Stimulated activated CD8-positive, alpha-beta memory T cell treated with anti-CD3 and anti-CD28 coated beads, Interleukin-7, amount 100 ng/mL, for 24 hours (primary cell): Measurements from ENCODE around the gene HS1BP3.

Experiments used
- DNase-seq: peaks from one replicate; pipeline ENCODE4 v3.0.0-alpha.2; 2020; ENCODE audit warnings: low read depth

The HS1BP3 gene

DNA sequence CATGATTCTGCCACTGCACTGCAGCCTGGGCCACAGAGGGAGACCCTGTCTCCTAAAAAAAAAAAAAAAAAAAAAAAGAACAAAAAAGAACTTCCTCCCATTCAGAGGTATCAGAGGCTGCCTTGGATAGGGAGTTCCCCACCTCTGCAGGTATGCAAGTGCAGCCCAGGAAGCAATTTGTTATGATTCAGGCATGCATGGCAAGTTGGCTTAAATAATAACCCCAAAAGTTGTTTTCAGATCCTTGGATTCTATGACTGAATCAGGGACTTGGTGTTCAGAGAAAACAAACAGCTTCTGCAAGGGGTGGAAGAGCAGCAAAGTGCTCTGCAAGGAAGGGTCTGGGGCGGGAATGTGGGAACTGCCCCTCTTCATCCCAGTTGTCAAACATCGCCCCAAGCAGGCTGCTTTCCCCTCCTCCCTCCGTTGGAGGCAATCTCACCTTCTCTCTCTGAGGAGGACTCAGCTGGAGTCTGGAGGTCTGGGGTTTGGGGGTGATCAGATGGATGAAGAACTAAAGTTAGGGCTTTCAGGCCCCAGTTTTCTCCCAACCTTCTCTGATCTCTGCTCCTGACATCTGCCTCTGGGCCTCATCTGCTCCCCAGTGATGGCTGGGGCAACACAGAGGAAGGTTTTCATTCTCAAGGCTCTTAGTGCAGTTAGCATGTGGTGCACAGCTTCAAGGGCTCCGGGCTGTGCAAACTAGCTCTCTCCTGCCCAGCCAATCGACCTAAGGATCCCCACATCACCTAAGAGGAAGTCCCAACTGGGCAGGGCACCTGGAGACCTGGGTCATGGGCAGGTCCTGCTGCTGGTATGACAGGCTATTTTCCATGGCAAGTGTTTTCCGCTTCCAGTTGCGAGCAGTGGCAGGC lies 12.5 kb upstream of the HS1BP3 start:
- no peak for DNase-seq

DNA sequence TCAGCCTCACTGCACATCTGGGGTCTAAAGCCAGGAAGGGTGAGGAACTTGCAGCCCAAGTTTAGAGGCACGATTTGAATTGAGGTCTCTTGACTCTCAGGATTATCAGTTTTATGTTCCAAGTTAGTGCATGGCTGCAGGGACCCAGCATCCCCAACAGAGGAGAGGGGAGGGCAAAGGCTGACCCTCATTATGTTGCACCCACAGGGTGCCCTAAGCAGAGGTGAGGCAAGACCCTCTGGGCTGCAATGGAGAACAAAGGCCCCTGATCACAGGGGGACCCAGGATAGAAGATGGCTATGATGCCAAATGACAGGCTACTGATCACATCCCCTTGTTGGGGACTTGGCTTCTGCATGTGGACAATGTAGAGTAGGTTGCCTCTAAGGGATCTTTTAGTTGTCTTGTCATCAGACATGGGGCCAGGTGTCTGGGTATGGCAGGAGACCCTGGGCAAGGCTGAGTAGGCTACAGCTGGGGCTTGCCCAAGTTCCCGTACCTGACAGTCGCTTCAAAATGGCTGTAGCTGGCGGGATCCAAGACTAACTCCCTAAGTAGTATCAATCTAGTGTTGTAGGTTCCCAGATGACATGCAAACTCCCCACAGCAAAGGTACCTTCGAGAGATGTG lies 11.5 kb upstream of the HS1BP3 start:
- DNase-seq: no peak

DNA sequence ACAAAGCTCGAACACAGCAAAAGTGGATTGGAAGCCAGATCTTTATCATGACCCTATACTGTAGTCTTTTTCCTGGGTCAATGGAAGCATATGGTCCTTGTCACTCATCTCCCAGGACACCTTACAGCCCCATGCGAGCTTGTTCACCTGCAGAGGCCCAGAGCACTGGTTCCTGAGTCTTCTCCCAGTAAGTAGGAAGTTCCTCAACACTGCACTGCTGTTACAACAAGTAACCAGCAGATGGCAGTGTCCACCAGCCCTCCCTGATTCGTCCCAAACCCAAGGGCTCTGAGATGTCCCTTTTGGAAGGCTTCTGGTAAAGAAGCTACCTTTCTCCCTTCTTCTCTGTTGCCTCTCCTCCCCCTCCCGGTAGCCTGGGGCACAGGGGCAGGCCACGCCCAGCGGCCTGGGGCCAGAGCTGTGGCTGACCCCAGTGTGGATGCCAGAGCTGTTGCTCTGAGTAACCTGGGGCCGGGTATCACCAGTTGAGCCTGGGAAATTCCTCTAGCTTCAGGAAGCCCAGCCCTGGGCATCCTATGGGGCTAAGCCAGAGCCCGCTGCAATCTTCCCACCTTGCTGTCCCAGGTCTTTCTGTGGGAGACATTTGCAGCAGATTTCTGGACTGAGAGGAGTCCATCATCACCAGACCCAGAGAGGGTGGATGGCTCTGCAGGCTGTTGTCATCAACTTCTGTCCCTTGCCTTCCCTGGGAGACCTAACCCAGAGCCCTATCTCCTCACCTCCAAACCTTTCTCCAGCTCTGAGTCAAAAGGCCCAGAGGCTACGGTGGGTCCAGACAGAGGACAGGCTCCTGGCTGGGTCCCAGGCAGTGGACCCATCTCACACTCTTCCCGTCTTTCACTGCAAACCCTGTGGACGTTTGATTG lies 10.8 kb upstream of the HS1BP3 start:
- DNase-seq: no peak

DNA sequence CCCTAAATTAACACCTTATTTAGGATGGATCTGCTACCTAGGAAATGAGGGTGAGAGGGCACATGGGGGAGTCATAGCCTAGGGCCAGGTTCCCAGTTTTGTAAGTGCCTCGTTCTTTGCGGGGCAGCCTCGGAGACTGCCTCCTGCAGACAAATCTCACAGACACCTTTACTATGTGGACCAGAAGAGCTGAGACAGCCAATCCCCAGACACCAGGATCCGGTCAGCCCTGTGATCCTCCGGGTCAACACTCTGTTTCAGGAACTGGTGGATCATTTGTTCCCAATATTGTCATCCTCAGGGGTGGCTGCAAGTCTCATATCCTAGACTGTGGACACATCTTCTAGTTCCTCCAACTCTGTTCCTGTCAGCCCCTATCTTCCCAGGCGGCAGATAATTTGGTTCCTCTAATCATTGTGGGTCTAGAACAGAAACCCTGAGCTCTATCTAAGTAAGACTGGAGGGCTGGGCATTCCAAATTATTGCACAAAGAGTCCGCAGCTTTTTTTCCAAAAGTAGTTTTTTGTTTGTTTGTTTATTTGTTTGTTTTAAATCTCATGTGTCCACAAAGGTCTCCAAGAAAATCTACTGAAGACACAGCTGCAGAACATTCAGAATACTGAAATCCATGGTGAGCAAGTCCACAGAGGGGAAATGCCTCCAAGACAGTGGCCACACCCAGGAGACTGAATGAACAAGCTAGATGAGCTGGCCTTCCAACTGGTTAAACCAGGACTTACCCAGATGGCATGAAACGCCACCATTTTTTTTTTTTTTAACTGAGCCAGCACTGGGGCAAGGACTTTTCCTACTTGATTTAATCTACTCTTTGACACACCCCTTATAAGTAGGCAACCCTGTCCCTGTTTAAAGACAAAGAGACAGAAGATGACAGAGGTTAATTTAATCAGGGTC lies 9.9 kb upstream of the HS1BP3 start:
- DNase-seq: no peak

DNA sequence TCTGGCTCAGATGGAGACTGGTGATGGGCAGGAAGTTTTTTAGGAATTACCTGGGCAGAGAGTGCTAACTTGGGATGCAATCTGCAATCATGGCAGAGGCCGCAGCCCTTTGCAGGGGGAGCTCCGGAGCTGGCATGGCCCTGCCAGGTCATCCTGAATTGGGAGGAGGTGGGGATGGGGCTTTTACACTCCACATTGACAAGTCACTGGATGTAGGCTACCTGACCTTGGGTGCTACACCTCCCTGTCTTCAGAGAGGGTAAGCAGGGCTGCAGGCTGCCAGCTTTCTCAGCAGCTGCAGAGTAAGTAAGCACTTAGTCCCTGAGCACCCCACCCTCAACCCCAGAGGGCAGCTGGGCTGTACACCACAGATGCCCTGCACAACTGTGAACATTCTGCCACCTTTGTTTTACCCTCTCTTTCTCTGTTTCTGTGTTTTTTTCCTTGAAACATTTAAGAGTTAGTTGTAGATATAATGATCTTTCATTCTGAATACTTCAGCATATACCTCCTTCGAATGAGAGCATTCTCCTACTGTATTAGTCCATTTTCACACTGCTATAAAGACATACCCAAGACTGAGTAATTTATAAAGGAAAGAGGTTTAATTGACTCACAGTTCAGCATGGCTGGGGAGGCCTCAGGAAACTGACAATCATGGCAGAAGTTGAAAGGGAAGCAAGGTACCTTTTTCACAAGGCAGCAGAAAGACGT lies 6.8 kb upstream of the HS1BP3 start:
- DNase-seq: no peak

DNA sequence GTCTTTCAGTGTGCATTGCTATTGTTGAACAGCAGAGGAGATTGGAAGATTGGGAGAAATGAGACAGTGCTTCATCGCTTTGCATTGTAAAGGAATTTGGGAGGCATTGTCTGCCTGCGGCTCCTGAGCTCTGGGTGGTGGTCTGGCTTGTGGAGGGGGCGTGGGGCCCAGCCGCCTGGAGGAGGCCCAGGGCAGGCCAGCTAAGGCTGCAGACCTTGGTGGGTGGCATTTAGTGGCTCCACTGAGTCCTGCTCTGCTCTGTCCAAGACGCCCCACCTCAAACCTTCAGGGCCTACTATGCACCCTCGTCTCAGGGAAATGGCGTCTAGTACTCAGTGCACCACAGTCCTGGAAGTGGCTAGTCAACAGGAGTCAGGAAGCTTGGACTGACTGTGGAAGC lies 5.7 kb upstream of the HS1BP3 start:
- DNase-seq: no peak

DNA sequence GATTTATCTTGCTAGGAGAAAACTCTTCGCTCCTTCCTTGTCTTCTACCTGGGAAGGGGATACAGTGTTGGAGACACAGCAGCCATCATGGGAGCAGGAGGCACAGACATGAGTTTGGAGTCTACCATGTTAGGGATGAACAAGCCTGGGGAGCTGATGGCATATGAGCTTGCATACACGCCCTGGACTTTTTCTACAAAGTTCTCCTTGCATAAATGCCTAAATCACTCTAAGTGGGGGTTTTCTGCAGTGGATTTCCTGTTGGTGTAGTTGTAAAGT lies 3.6 kb upstream of the HS1BP3 start:
- DNase-seq: no peak

DNA sequence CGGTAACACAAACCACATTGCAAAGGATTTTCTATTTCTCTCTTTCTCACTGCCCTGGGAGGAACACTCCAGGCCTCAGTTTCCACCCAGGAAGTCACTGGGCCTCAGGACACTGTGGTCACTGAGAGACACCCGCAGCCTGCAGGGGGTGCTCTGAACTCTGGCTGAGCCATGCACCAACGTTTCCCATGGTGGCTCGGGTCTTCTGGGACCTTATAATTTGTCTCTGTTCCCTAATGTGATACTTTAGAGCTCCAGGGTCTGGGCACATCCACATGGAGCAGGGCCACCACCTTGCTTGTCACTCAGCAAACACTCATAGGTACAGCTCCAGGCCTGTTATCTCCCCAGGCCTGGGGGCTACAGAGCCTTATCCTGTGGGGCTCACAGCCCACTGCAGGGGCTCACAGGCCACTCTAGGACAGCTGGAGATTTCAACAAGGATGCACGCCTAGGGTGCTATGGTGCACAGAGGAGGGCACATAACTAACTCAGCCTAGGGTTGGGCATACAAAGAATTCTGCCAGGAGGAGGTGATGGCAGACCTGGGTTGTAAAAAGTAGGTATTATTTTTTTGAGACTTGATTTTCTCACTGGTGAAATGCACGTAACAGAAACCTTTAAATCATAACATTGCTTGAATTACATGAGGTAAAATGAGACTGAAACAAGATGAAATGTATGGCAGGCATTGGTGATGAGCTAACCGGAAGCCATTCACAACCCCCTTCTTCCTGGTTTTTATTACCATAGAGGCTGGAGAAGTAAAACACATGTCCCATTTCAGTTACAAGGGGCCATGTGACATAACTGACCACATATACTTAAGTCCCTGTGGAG lies 3.0 kb upstream of the HS1BP3 start:
- DNase-seq: no peak

DNA sequence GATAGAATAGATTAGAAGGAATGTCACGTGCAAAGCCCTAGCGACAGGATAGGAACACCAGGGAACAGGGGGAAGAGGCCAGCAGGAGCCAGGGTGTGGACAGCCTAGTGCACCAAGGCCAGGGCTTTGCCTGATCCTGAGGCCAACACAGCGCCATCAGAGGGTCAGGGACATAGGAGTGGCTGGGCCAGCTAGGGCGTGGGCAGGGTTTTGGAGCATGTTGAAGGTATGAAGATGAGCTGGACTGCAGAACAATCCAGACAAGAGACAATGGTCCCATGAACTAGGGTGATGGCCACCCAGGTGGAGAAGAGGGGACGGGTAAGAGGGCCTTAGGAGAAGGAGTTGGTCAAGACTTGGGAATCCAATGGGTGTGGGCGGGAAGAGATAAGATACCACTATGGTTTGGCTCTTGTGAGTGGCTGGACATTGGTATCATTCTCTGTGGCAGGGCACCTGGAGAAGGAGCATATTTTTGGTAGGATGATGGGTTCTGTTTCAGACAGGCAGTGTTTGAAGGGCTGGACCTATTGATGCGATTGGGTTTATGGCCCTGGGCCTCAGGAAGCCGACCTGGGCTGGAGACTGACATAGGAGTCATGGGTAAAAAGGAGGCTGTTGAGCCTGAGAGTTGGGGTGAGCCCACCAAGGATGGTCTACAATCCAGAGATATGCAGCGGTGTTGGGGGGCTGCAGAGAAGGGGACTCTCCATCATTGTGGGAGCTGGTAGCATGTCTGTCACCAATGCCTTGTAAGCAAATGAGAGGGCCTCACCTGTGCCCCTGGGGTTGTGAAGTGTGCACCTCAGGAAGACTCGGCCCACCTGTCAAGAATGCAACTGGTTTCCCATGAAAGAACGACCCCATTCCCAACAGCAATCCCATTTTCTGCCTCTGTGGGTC lies 2.0 kb upstream of the HS1BP3 start:
- DNase-seq: no peak

DNA sequence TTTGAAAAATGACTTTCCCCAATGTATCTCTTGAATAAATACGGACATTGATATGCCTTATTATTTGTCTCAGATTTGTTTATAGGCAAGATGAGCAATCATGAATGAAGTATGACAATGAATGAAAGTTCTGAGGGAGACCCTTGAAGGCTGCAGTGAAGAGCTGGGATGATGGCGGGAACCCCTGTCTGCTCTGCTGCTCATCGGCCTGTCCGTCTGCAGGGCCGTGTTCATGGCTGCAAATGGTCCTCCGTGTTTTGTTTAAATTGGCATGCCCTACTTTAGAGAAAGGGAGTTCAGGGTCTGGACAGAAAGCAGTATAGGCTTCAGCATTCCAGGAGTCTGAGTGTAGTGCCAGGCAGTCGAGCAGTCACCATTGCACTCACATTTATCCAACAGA lies 1.2 kb upstream of the HS1BP3 start:
- DNase-seq: no peak

DNA sequence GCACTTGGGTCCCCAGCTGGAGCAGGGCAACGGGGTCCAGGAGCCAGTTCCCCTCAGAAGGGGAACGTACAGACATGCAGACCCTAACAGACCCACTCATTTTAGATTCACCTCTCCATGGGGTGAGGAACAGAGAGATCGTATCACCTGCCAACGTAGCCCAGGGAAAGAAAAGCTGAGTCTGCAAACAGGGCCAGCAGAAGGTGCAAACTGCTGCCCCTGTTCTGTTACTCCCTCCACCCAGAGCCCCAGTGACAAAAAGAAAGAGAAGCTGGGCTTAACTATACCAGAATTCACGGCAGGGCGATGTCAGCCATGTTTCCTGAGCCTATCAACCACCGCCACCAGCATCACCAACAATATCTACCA lies 817 bp upstream of the HS1BP3 start:
- no peak for DNase-seq

DNA sequence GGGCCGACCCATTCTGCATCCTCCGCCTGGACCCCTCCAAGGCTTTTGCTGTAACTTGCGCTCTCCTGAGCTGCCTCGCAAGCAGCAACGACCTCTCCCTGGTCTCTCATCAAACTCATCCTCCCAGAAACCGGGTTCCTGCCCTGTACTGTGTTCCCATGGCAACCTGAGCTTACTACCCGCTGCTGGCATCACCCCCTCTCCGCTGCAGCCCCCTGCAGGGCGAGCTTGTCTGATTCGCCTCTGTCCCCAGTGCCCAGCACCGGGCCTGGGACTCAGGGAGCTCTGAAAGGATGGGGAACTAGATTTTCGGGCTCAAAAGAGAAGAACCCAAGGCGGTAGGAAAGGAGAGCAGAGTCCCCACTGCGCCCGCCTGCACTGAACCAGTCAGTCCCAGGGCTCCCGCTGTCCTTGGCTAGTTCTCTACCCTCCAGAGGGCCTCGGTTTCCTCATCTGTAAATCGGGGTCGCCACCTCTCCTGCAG lies 463 bp downstream of the HS1BP3 start:
- DNase-seq: no peak

DNA sequence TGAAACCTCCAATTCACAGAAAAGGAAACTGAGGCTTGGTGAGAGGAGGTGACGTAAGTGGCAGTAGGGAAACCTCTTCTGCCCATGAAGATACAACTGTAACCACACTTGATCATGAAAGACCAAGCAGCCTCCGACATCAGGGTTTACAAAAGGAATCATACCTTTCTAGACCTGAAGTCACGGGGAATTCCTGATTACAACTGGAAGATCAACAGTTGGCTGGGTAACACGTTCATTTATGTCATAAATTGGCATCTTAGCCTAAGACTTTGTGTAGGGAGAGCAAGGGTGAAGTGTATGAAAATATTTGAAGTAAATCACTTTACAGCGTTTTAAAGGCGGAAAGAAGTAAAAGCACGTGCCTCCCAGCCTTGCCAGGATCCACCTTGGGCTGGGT lies 922 bp downstream of the HS1BP3 start:
- DNase-seq: no peak

DNA sequence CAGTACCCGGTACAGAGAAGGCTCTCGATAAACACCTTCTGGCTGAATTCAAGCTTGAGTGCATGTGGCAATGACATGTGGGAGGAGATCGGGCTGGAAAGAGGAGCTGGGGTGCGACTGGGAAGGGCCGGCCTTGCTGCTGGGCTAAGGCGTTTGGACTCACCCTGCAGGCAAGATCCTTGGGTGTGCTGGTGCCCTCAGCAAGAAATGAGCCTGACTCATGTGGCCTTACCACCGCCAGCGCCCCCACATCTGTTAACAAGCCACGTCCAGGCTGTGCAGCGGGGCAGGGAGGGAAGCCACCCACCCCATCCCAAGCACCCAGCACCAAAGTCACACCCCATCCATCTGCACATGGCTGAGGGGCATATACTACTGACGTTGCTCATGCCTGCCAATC lies 1.3 kb downstream of the HS1BP3 start:
- no peak for DNase-seq

DNA sequence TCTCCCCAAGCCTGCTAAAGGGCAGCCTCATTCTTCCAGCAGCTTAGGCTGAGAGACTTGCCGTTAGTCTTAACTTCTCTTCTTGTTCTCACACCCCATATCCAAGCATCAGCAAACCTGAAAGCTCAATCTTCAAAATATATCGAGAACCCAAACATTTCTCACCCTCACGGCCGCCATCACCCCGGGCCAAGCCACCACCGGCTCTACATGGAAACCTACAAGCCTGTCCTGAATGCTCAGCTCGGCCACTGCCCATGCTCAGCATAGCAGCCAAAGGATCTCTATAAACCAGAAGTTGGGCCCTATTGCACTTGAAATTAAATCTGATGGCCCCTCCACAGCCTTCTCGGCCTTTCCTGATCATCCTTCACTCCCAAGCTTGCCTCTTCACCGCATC lies 2.1 kb downstream of the HS1BP3 start:
- no peak for DNase-seq

DNA sequence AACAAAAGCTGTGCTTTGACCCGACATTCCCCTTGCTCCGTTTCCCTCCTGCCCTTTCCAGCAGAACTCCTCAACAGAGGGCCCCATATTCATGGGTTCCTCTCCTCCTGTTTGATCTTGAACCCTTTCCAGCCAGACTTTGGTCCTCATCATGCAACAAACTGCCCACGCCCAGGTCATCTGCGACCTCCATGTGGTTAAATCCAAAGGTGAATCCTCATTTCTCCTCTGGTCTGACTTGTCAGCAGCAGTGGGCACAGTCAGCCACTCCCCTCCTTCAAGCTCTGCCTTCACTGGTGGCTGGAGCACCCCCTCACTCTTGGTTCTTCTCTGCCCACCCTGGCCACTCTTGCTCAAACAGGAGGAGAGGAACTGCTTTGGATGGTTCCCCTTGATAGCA lies 2.7 kb downstream of the HS1BP3 start:
- no peak for DNase-seq

DNA sequence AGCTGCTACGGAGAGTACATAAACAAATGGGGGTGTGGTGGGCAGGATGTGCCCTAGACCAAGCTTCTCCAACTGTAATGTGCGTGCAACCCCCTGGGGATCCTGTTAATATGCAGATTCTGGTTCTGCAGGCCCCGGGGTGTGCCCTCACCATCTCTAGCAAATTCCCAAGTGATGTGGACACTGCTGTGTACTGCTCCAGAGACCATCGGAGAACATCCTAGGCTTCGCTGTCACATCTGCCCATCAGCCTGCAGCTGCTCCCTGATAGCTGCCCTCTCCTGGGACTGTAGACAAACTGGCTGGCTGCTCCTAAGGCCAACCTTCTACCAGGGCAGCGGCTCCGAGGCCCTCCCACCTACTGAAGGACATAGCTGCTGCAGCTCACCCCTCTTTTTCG lies 3.2 kb downstream of the HS1BP3 start:
- DNase-seq: no peak

DNA sequence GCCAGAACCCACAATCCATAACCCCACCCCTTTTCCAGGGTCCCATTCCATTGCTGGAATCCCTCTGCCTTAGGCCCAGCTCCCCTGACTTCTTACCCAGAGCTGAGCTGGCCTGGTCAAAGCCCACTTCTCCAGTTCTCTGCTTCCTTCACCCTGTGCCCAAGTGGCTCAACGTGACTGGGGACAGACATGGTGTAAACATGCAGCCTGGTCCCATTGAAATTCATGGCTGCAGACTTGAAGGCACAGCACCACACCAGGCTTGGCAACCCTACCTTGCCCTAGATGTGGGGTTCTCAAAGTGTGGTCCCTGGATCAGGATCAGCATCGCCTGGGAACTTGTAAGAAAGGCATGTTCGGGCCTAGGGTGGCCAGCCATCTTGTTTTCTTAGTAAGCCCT lies 3.7 kb downstream of the HS1BP3 start:
- no peak for DNase-seq

DNA sequence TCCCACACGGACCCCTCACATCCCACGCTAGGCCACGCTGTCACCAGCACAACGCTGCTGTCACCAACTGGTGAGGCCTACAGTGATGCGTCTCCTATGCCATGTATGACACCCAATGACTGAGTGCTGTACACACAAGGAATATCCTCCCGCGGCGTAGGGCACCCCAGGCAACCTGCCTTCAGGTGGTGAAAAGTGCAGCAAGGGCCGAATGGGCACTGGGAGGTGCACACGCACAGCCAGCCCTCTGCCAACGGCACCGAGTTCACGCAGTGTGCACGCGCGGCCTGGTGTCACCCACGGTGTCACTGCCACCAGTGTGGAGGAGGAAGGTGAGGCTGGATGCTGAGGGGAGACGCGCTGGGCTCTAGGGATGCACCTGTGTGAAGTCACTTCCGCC lies 4.5 kb downstream of the HS1BP3 start:
- DNase-seq: no peak
